Trophoblast cell (in vitro differentiated cells and primary cell): ENCODE results near the gene KIF6.

ENCODE experiments used
- DNase-seq, 2 donors: peaks; one replicate each; pipeline ENCODE4 v3.0.0-alpha.2; 2016
- H2AFZ ChIP-seq: 2 replicates; pipeline ENCODE4 v1.6.1; 2013; ENCODE audit warnings: low read length, moderate library complexity, mild to moderate bottlenecking; ENCODE audit not compliant: insufficient read depth, poor library complexity
- H2AK5ac ChIP-seq: 2 replicates; pipeline ENCODE4 v1.6.1; 2013; ENCODE audit warnings: mild to moderate bottlenecking, low read length
- H2BK120ac ChIP-seq: 2 replicates; pipeline ENCODE4 v1.6.1; 2013; ENCODE audit warnings: low read length, mild to moderate bottlenecking, moderate library complexity; ENCODE audit not compliant: insufficient read depth, poor library complexity
- H2BK12ac ChIP-seq: 2 replicates; pipeline ENCODE4 v1.6.1; 2013; ENCODE audit warnings: mild to moderate bottlenecking, low read length, moderate library complexity
- H2BK5ac ChIP-seq: 2 replicates; pipeline ENCODE4 v1.6.1; 2013; ENCODE audit warnings: low read length, low read depth, moderate library complexity, mild to moderate bottlenecking; ENCODE audit not compliant: poor library complexity
- H3K14ac ChIP-seq: 2 replicates; pipeline ENCODE4 v1.6.1; 2013; ENCODE audit warnings: mild to moderate bottlenecking, low read length
- H3K18ac ChIP-seq: 2 replicates; pipeline ENCODE4 v1.6.1; 2013; ENCODE audit warnings: mild to moderate bottlenecking, low read length
- H3K23ac ChIP-seq: 2 replicates; pipeline ENCODE4 v1.6.1; 2013; ENCODE audit warnings: low read length
- H3K27ac ChIP-seq: 2 replicates; pipeline ENCODE4 v1.5.1; 2013; ENCODE audit warnings: low read depth, mild to moderate bottlenecking, inconsistent platforms, low read length, moderate library complexity
- H3K27me3 ChIP-seq: 2 replicates; pipeline ENCODE4 v1.6.1; 2013; ENCODE audit warnings: inconsistent platforms, mild to moderate bottlenecking, low read length, moderate library complexity; ENCODE audit not compliant: insufficient read depth
- H3K36me3 ChIP-seq, 2 experiments: 1 replicate in 1 of 2; 2 replicates in 1 of 2; pipeline ENCODE4 v1.6.1; 2013; ENCODE audit warnings: low read length in 2 of 2, mild to moderate bottlenecking in 2 of 2, moderate library complexity in 1 of 2; ENCODE audit not compliant: insufficient read depth in 2 of 2, control insufficient read depth in 1 of 2
- H3K4ac ChIP-seq: 2 replicates; pipeline ENCODE4 v1.6.1; 2013; ENCODE audit warnings: low read depth, mild to moderate bottlenecking, low read length, moderate library complexity
- H3K4me1 ChIP-seq, 2 experiments: 1 replicate in 1 of 2; 2 replicates in 1 of 2; pipeline ENCODE4 v1.6.1; 2013; ENCODE audit warnings: low read length in 2 of 2, mild to moderate bottlenecking in 2 of 2, moderate library complexity in 1 of 2; ENCODE audit not compliant: insufficient read depth in 2 of 2, control insufficient read depth in 1 of 2
- H3K4me2 ChIP-seq: 2 replicates; pipeline ENCODE4 v1.6.1; 2013; ENCODE audit warnings: inconsistent platforms, mild to moderate bottlenecking, low read length, moderate library complexity
- H3K4me3 ChIP-seq: 2 replicates; pipeline ENCODE4 v1.5.1; 2013; ENCODE audit warnings: mild to moderate bottlenecking, low read depth, low read length, inconsistent platforms
- H3K79me1 ChIP-seq: one replicate; pipeline ENCODE4 v1.6.1; 2013; ENCODE audit warnings: low read length
- H3K79me2 ChIP-seq: 2 replicates; pipeline ENCODE4 v1.6.1; 2013; ENCODE audit warnings: low read length, mild to moderate bottlenecking; ENCODE audit not compliant: control insufficient read depth, insufficient read depth, poor library complexity
- H3K9ac ChIP-seq: 2 replicates; pipeline ENCODE4 v1.6.1; 2013; ENCODE audit warnings: mild to moderate bottlenecking, low read length
- H3K9me3 ChIP-seq: 2 replicates; pipeline ENCODE4 v1.6.1; 2013; ENCODE audit warnings: low read depth, mild to moderate bottlenecking, control low read depth, inconsistent platforms, low read length; ENCODE audit not compliant: insufficient read depth
- H4K12ac ChIP-seq: 2 replicates; pipeline ENCODE4 v1.6.1; 2013; ENCODE audit warnings: low read depth, mild to moderate bottlenecking, low read length, moderate library complexity
- H4K8ac ChIP-seq: 2 replicates; pipeline ENCODE4 v1.6.1; 2013; ENCODE audit warnings: low read depth, mild to moderate bottlenecking, low read length, moderate library complexity
- H4K91ac ChIP-seq: one replicate; pipeline ENCODE4 v1.6.1; 2013; ENCODE audit warnings: low read depth, mild to moderate bottlenecking, low read length, moderate library complexity
- WGBS: extraction: QIAGEN DNeasy Blood & Tissue Kit; methylation state at CpG from one replicate; pipeline ENCODE4 v1.1.7; 2013; ENCODE audit warnings: missing lambda C conversion rate; ENCODE audit not compliant: insufficient read length, insufficient coverage; ENCODE audit errors: extremely low coverage; 5-methylcytosine and 5-hydroxymethylcytosine counted together

The KIF6 gene

DNA sequence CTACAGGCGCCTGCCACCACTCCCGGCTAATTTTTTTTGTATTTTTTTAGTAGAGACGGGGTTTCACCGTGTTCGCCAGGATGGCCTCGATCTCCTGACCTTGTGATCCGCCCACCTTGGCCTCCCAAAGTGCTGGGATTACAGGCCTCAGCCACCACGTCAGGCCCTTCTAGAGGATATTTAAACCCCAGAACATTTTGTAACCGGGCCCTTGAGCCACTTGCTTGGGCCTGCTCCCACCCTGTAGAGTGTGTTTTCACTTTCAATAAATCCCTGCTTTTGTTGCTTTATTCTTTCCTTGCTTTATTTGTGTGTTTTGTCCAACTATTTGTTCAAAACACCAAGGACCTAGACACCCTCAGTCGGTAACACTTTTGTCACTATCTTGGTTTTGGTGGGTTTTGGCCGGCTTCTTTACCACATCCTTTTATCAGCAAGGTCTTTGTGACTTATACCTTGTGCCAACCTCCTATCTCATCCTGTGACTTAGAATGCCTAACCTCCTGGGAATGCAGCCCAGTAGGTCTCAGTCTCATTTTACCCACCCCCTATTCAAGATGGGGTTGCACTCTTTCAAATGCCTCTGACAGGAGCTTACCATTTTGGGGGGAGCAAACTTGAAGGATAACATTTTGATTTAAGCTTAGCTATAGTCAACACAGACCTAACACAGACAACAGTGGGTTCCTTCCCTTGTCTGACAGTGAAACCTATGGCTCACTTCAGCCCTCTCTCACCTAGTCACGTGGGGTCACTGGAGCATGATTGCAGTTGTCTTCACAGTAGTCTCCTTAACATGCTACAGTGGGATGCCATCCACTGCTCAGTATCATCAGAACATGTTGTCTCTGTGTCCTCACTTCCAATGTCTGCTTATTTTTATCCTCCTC lies 27.9 kb upstream of the KIF6 start:
- Histone ChIP-seq H4K12ac (no peak overlapping the region), H3K36me3 (no peaks in the 10 kb centered on the region), H3K9me3 (no peaks in the 10 kb centered on the region), H3K79me1 (no peaks in the 10 kb centered on the region), H3K27ac (no peak overlapping the region), H3K14ac (no peak overlapping the region), H3K4me3 (no peak overlapping the region), H4K8ac (no peak overlapping the region), H4K91ac (no peak overlapping the region), H3K79me2 (no peaks in the 10 kb centered on the region), H2BK12ac (no peak overlapping the region), H2AFZ (no peak overlapping the region), H2BK120ac (no peak overlapping the region), H2AK5ac (no peak overlapping the region), H2BK5ac (no peak overlapping the region), H3K9ac (no peak overlapping the region), H3K4ac (no peak overlapping the region), H3K23ac (no peak overlapping the region), H3K4me2 (no peak overlapping the region), H3K4me1 (no peaks in the 10 kb centered on the region), H3K27me3 (no peaks in the 10 kb centered on the region), H3K18ac (no peak overlapping the region)
- no CpG with 5 or more reads among the region's 12 CpGs for WGBS
- DNase-seq = no peak

DNA sequence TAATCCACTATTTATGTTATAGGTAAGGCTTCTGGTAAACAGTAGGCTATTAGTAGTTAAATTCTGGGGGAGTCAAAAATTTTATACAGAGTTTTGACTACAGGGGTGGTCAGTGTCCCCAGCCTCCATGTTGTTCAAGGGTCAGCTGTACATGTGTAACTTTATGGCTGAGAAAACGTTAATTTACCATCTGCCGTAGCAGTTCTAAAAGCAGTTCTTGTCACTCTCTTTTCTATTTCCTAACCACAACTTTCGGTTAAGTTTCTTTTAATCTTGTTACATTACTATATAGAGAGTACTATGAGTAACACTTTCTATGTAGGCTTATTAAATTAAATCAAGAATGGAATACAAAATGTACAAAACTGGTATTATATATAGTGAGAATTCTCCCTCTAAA lies 21.6 kb upstream of the KIF6 start:
- Histone ChIP-seq H3K9ac (no peak overlapping the region), H2BK5ac (no peak overlapping the region), H3K79me2 (no peaks in the 10 kb centered on the region), H3K27ac (no peak overlapping the region), H3K27me3 (no peaks in the 10 kb centered on the region), H3K4me1 (no peaks in the 10 kb centered on the region), H4K8ac (no peak overlapping the region), H3K4ac (no peak overlapping the region), H3K79me1 (no peaks in the 10 kb centered on the region), H3K9me3 (no peaks in the 10 kb centered on the region), H4K91ac (no peak overlapping the region), H3K14ac (no peak overlapping the region), H2AK5ac (no peak overlapping the region), H2AFZ (no peak overlapping the region), H3K4me3 (no peak overlapping the region), H3K23ac (no peak overlapping the region), H2BK12ac (no peak overlapping the region), H4K12ac (no peak overlapping the region), H3K4me2 (no peak overlapping the region), H2BK120ac (no peak overlapping the region), H3K36me3 (no peaks in the 10 kb centered on the region), H3K18ac (no peak overlapping the region)
- no peak for DNase-seq
- no CpG with 5 or more reads among the region's 3 CpGs for WGBS

DNA sequence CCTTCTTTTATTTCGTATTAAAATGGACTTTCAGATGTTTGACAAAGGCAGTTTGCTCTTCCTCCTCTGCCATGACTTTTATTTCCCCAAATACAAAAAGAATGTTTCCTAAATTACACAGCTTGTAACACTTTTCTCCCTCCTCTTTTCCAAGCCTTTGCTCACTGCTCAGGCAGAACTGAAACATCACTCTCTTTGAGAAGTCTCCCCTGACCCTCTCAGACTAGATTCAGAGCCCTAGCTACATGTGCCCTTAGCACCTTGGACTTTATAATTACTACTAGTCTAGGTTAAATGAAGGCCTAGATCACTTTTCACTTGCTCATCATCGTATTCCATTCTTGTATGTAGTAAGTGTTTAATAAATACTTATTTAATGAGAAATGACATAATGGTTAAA lies 8.5 kb upstream of the KIF6 start:
- H3K23ac ChIP-seq = no peak overlapping the region
- H2AK5ac ChIP-seq = no peak overlapping the region
- no peak overlapping the region for H3K14ac ChIP-seq
- H2BK12ac ChIP-seq = no peak overlapping the region
- no peak overlapping the region for H2BK120ac ChIP-seq
- no peaks in the 10 kb centered on the region for H3K79me2 ChIP-seq
- no peak overlapping the region for H4K8ac ChIP-seq
- no peak overlapping the region for H3K4me2 ChIP-seq
- no peaks in the 10 kb centered on the region for H3K4me1 ChIP-seq
- H4K91ac ChIP-seq = no peak overlapping the region
- no peaks in the 10 kb centered on the region for H3K27me3 ChIP-seq
- H3K18ac ChIP-seq = no peak overlapping the region
- H4K12ac ChIP-seq = no peak overlapping the region
- H3K9me3 ChIP-seq = peaks cover 4% of the 10 kb centered on the region
- no peak overlapping the region for H2AFZ ChIP-seq
- no peak for DNase-seq
- no peak overlapping the region for H3K9ac ChIP-seq
- H3K27ac ChIP-seq = no peak overlapping the region
- H3K36me3 ChIP-seq = no peaks in the 10 kb centered on the region
- no peaks in the 10 kb centered on the region for H3K79me1 ChIP-seq
- no peak overlapping the region for H2BK5ac ChIP-seq
- no peak overlapping the region for H3K4ac ChIP-seq
- WGBS = no CpG with 5 or more reads among the region's 2 CpGs
- no peak overlapping the region for H3K4me3 ChIP-seq

DNA sequence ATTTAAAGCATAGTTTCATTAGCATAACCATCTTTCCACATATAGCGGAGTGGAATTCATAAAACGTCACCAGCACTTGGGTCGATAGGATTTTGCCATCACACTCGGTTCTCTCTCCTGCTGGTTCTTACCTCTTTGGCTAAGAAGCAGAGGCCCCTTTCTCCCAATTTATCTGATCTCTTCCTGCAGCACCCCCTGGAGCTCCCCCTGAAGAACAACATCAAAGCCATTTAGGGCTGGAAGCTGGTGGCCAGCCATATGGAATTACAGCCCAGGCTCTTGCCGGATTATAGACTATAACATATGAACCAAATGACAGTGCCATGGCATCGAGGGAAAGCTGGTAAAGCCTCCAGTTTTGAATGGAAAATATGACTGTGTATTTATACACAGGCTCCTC lies 6.4 kb upstream of the KIF6 start:
- Histone ChIP-seq H4K8ac (no peak overlapping the region), H2AFZ (no peak overlapping the region), H3K27me3 (no peaks in the 10 kb centered on the region), H3K4me3 (no peak overlapping the region), H2BK12ac (no peak overlapping the region), H4K12ac (no peak overlapping the region), H2BK5ac (no peak overlapping the region), H3K79me2 (no peaks in the 10 kb centered on the region), H3K4ac (no peak overlapping the region), H3K27ac (no peak overlapping the region), H2AK5ac (no peak overlapping the region), H3K4me1 (no peaks in the 10 kb centered on the region), H3K18ac (no peak overlapping the region), H3K23ac (no peak overlapping the region), H3K36me3 (no peaks in the 10 kb centered on the region), H3K14ac (no peak overlapping the region), H3K4me2 (no peak overlapping the region), H3K9ac (no peak overlapping the region), H3K79me1 (no peaks in the 10 kb centered on the region), H3K9me3 (peaks cover 4% of the 10 kb centered on the region), H2BK120ac (no peak overlapping the region), H4K91ac (no peak overlapping the region)
- no CpG with 5 or more reads among the region's 6 CpGs for WGBS
- no peak for DNase-seq
